HG02970 (cell line): ENCODE data around the gene JMJD7.

Experiments
- ATAC-seq: cut with Tn5 transposase; IDR thresholded peaks from one replicate; pipeline ENCODE4 v1.9.1; 2021; ENCODE audit warnings: mild to moderate bottlenecking, moderate library complexity, moderate number of reproducible peaks; ENCODE audit not compliant: unreplicated experiment, low FRiP score

The JMJD7 gene

DNA sequence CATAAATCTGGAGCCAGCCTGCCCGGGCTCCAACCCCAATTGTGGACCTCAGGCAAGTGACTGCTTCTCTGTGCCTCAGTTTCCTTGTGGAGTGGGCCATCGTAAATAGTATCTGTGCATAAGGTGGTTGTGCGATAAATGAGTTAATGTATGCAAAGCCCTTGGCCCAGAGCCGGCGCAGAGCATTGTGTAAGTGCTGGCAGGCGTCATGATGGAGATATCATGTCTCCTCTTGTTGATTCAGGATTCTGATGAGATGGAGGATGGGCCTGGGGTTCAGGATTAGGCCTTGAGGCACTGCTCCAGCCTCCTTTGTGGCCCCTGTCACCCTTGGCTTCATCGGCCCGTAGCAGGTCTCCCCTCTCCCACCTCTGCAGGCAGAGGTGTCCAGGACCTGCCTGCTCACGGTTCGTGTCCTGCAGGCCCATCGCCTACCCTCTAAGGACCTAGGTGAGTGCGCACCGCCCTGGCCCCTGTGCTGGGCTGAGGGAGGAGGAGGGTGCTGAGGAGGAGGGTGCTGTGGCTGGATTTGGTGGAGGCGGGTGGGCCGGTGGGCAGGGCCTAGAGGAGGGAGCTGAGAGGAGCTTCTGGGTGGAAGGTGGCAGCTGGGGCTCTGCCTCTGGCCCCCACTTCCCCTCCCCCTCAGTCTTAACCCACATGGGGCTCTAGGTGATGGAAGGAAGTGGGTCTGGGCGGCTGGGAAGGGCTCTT is 12.0 kb downstream of the JMJD7 start:
- no peak for ATAC-seq

DNA sequence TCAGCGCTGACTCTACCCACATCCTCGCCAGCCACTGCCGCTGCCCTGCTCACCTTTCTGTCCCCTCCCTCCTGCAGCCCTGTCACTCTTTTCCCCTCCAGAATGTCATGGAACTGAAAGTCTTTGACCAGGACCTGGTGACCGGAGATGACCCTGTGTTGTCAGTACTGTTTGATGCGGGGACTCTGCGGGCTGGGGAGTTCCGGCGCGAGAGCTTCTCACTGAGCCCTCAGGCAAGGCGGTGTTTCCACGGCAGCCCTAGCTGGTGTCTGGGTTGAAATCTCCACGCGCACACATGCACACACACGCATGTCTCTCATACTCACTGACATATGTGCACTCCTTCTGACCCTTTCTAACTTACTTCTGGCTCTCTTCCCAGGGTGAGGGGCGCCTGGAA is 12.8 kb downstream of the JMJD7 start:
- ATAC-seq = no peak

DNA sequence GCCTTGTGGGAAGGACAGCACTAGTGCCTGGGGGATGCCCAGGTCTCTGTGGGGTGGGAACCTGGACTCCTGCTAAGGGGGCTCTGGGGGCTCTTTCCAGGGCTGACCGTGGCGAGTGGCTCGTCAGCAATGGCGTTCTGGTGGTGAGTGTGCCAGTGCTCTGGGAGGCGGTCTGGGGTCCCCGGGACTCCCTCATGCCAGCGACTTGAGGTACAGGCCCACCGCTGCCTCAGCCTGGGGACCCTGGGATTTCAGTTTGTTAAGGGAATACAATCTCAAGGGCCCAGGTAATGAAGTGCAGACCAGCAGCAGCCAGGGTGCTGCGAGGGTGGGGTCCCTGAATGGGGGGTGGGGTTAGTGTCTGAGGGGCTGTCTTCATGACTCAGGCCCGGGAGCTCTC is 13.2 kb downstream of the JMJD7 start:
- ATAC-seq = no peak

GRCh38 chr15:41842229-41842628 is 14.3 kb downstream of the JMJD7 start:
- no peak for ATAC-seq

- no peak for ATAC-seq
Measured at GRCh38 chr15:41843571-41843970, 15.7 kb downstream of the JMJD7 start.

DNA sequence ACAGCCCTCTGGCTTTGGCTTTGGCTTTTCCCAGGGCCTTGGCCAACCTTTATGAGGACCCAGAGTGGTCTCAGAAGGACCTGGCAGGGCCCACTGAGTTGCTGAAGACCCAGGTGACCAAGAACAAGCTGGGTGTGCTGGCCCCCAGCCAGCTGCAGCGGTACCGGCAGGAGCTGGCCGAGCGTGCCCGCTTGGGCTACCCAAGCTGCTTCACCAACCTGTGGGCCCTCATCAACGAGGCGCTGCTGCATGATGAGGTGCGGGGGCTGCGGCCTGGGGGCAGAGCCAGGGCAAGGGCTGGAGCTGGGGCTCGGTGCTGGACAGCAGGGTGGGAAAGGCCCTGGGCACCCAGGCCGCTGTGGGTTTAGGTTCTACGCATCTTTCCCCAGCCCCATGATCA is 16.9 kb downstream of the JMJD7 start:
- ATAC-seq = no peak

DNA sequence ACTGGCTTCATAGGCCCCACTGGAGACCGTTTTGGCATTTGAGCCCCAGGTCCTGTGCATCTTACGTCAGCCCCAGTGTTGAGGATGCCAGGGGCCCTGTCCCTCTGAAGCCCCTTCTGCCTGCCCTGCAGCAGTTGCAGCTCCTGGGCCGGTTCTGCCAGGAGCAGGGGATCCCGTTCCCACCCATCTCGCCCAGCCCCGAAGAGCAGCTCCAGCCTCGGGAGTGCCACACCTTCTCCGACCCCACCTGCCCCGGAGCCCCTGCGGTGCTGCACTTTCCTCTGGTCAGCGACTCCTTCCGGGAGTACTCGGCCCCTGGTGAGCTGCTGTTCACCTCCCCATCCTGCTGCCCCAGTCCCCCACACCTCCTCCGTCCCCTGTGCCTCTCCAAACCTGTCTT is 19.3 kb downstream of the JMJD7 start:
- ATAC-seq = no peak

GRCh38 chr15:41847981-41848380 is 20.1 kb downstream of the JMJD7 start:
- ATAC-seq = no peak

GRCh38 chr15:41848631-41849030 is 20.7 kb downstream of the JMJD7 start:
- no peak for ATAC-seq

- ATAC-seq = no peak
Measured at GRCh38 chr15:41849204-41849603, 21.3 kb downstream of the JMJD7 start.

GRCh38 chr15:41849861-41850260 is 22.0 kb downstream of the JMJD7 start:
- no peak for ATAC-seq

DNA sequence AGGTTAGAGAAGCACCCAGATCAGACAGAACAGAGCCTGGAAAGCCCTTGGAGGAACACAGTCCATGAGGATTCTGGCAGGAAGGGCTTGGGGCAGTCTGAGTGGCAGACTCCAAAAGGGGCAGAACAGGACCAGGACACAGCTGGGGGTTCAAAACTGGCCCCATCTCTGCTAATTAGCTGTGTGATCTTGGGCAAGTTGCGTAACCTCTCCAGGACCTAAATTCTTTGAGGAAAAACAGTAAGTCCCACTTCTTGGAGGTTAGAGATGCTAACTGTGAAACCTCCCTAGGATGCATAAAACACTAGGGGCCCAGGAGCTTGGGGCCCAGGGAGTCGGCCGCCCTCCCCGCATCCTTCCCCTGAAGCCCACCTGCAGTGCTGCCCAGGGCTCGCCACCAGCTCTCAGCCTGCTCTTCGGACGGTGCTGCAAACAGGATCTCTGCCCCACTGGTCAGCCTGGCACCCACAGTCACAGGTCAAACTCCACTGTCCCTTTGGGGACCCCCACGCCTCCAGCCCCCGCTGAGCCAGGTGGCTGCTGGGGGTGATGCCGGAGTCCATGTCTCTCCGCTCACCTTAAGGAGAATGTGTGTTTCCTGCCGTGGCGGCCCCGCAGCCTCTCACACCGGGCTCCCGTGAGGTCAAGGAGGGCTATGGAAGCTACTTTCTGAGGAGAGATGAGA is 22.7 kb downstream of the JMJD7 start:
- ATAC-seq = no peak

DNA sequence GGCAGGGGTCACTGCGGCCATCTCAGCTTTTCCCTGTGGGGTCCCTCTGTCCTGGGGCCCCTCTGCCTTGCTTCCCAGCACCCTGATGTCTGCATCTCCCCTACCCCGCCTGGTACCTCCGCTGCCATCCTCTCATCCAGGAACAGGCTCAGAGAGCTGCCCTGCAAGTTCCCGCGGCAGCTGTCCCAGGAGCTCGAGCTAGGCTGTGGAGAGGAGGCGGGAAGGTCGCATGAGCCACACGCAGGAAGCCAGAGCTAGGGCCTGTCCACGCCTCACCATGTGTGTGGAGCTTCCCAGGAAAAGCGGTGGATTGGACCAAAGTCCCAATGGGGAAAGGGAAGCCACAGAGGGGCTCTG is 23.3 kb downstream of the JMJD7 start:
- ATAC-seq = no peak

DNA sequence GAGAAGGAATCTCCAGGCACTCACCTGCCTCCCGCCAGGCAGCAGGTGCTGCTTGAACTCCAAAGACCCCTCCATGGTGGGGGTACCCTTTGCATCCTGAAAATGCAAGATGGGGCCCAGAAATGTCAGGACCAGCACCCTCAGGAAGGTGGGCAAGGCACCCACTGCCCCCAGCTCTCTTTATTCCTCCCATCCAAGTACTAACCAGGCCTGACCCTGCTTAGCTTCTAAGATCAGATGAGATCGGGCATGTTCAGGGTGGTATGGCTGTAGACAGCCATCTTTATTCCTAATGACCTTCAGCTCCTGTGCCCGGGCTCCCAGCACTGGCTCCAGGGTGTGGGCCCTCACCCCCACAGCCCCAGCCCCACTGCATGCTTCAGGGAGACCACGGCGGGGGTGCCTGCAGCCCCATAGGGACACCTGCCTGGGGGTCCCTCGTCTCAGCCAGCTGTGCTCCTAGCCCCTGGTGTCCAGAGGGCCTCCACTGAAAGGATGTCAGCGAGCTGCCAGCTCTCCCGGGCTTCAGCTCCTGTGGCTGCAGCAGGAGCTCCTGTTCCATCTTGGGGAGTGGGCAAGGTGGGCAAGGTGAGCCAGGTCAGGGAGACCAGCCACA is 24.0 kb downstream of the JMJD7 start:
- no peak for ATAC-seq

DNA sequence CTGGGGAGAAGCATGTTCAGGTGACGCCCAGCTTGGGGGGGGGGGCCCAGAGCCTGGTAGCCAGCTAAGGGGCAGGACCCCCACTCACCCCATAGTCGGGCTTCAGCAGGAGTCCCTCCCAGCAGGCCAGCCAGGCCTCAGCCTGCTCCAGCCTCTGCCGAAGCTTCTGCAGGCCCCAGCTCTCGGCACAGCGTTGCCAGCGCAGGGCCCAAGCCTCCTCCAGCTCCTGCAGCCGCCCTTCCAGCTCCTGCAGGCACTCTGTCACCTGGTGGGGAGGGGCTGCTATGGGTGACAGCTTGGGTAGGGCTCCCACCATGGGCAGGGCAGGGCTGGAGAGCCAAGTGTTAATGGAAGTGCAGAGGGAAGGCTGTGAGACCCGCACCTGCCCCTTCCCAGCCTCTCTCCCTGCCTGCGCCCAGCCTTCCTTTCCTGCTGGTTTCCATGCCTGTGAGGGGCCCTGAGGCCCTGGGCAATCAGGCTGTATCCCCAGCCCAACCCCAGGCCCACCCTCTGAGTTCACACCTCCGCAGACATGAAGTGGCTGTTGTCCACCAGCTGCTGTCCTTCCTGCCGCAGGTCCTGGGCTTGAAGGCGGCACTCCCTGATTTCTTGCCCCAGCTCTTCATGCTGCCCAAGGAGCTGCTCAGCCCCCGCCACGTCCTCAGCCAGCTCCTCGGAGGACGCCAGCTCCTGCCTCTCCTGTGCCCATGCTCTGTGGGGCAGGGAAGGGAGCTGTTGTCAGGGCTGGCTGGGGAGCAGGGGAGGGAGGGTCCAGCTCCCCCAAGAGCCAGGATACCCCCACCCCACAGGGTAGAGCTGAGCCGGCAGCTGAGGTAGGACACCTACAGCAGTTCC is 25.1 kb downstream of the JMJD7 start:
- no peak for ATAC-seq

DNA sequence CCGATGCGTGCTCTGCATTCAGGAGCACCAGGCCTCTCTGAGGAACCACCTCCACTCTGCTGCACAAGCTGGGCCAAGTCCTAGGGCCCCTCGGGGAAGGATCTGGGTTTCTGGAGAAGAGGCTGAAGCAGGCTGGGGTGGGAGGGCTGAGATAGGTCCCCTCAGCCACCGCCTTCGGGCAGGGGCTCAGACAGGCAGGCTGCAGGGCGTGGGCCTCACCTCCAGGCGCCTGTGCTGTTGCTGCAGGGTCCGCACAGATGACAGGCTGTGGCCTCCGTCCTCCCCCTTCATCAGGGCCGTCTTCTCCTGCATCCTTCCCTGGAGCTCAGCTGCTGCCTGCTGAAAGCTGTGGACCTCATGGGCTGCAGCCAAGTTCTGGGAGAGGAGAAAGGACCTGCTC is 25.9 kb downstream of the JMJD7 start:
- no peak for ATAC-seq

- no peak for ATAC-seq
Measured at GRCh38 chr15:41854443-41854842, 26.6 kb downstream of the JMJD7 start.

DNA sequence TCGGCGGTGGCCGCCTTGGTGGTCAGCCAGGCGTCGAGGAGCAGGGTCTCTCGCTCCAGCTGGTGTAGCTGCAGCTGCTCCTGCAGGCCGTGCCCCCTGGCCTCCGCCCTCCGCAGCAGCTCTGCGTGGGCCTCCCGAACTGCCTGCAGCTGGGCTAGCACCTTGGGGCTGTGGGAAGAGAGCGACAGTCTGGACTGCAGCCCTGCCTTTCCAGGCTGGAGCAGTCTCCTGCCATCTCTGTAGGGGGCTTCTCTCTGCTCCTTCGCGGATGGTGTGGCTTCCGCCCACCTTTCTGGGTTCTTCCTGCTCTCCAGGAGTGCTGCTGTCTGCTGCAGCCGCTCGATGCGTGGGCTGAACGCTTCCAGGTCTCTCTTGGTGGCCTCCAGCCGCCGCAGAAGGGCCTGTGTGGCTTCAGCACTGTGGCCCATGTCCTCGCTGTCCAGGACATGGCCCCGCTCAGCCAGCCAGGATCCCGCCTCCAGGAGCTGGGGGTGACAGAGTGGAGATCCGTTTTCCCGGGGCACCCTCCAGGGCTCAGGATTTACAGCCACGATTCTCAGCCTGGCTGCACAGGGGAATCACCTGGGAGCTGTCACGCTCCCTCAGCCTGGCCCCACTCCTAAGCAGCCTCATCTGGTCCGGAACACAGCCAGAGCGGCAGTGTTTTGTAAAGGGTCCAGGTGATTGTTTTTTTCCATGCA is 27.5 kb downstream of the JMJD7 start:
- ATAC-seq = no peak

DNA sequence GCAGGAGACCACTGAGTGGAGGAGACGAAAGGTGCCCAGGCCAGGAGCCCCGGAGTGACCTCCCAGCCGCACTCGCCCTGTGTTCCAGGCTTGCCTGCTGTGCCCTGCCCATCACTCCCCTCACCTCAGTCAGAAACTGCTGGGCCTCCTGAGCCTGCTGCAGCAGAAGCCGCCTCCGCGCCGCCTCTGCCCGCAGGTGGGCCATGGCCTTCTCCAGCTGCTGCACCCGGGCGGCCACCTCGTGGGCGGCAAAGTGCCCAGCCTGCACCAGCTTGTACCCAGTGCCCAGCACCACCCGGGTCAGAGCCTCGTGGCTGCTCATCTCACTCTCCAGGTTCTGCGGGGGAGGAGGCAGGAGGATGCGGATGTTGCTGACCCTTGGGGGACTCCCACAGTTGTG is 28.4 kb downstream of the JMJD7 start:
- no peak for ATAC-seq

GRCh38 chr15:41856716-41857115 is 28.8 kb downstream of the JMJD7 start:
- ATAC-seq = no peak
